GM20000 (cell line): ENCODE results near the gene PSME4.

ENCODE experiments used
- DNase-seq: peaks from one replicate; pipeline ENCODE4 v3.0.0; 2012; ENCODE audit warnings: low spot score
- CTCF ChIP-seq: IDR thresholded peaks from 2 replicates; pipeline ENCODE4 v1.5.1; 2012; ENCODE audit warnings: mild to moderate bottlenecking, control low read depth; ENCODE audit errors: extremely low read depth, missing control alignments

The PSME4 gene

GRCh38 chr2:53880756-53881155 is 90.0 kb downstream of the PSME4 start:
- DNase-seq, result no peak
- TF ChIP-seq CTCF, result no peak

- no peak for TF ChIP-seq CTCF
- no peak for DNase-seq
These were observed 93.2 kb downstream of the PSME4 start for GRCh38 chr2:53877556-53877955.

GRCh38 chr2:53877112-53877511 is 93.7 kb downstream of the PSME4 start:
- no peak for TF ChIP-seq CTCF

GRCh38 chr2:53874401-53874950 is 96.3 kb downstream of the PSME4 start:
- TF ChIP-seq CTCF, result no peak
- DNase-seq, result no peak

More at GRCh38 chr2:53877112-53877511, 93.7 kb downstream of the PSME4 start:
- no peak for DNase-seq

GRCh38 chr2:53867773-53868172 is 103.0 kb downstream of the PSME4 start:
- no peak for TF ChIP-seq CTCF
- DNase-seq, result no peak

GRCh38 chr2:53867169-53867568 is 103.6 kb downstream of the PSME4 start:
- DNase-seq, result no peak
- no peak for TF ChIP-seq CTCF

GRCh38 chr2:53865962-53866361 is 104.8 kb downstream of the PSME4 start:
- no peak for TF ChIP-seq CTCF

More at GRCh38 chr2:53865962-53866361, 104.8 kb downstream of the PSME4 start:
- no peak for DNase-seq
